ENCODE measurements around the gene CP. TPM values are rescaled to one million over a fixed set of nuclear protein-coding genes. Genes with fewer than 3 reads are reported as not detected.
A peak's percentile ranks its signal among the peaks of the same experiment; 100 is the strongest.

CP gene
- total RNA-seq, 1 donor from 2014 or later: 0.48 TPM

GRCh38 chr3:149186219-149186618 is 35.4 kb downstream of the CP start:
- peaks cover 3% of the 10 kb centered on the region for H3K4me1 Mint-ChIP-seq (ENCODE audit: low read depth, unreplicated experiment)

GRCh38 chr3:149181182-149181581 is 40.4 kb downstream of the CP start:
- TF ChIP-seq CTCF (IDR thresholded peaks at IDR 0.05; ENCODE audit: insufficient read depth, low read depth, low read length): no peak
- TF ChIP-seq EZH2 (IDR thresholded peaks at IDR 0.05; ENCODE audit: insufficient read depth, low read length): no peak
- Mint-ChIP-seq H3K4me3 (ENCODE audit: unreplicated experiment) (no peak overlapping the region), H3K4me1 (ENCODE audit: low read depth, unreplicated experiment) (peaks cover 3% of the 10 kb centered on the region), H3K27ac (ENCODE audit: unreplicated experiment) (no peak overlapping the region), H3K9me3 (ENCODE audit: unreplicated experiment) (peaks cover 3% of the 10 kb centered on the region), H3K36me3 (ENCODE audit: low read depth, unreplicated experiment) (peaks cover 2% of the 10 kb centered on the region), H3K27me3 (ENCODE audit: low read depth, unreplicated experiment) (no peaks in the 10 kb centered on the region)
- no peaks in the 10 kb centered on the region for H3K79me2 ChIP-seq (ENCODE audit: insufficient read depth, low read length)
- no peak overlapping the region for H2AFZ ChIP-seq (ENCODE audit: low read depth, low read length)
- no peaks in the 10 kb centered on the region for H3K36me3 ChIP-seq (ENCODE audit: insufficient read depth, low read length)
- FAIRE-seq (no peak), DNase-seq (ENCODE audit: low read depth) (no peak)
- H4K20me1 ChIP-seq (ENCODE audit: insufficient read depth, low read length): no peaks in the 10 kb centered on the region
- no peak overlapping the region for H3K4me2 ChIP-seq (ENCODE audit: low read length)
- H3K27ac ChIP-seq (ENCODE audit: low read depth, low read length): no peak overlapping the region
- no peak overlapping the region for H3K9ac ChIP-seq (ENCODE audit: low read length)
- no peaks in the 10 kb centered on the region for H3K9me3 ChIP-seq (ENCODE audit: insufficient read depth, low read depth, low read length)
- no peaks in the 10 kb centered on the region for H3K27me3 ChIP-seq (ENCODE audit: insufficient read depth, low read length)
- no peak overlapping the region for H3K4me3 ChIP-seq (ENCODE audit: insufficient read depth, low read depth, low read length)
- peaks cover 22% of the 10 kb centered on the region for H3K4me1 ChIP-seq (ENCODE audit: insufficient read depth, low read length)

More at GRCh38 chr3:149186219-149186618, 35.4 kb downstream of the CP start:
- no peaks in the 10 kb centered on the region for H3K27me3 Mint-ChIP-seq (ENCODE audit: low read depth, unreplicated experiment)
- TF ChIP-seq EZH2 (IDR thresholded peaks at IDR 0.05; ENCODE audit: insufficient read depth, low read length): no peak
- no peak for TF ChIP-seq CTCF (IDR thresholded peaks at IDR 0.05; ENCODE audit: insufficient read depth, low read depth, low read length)
- DNase-seq (ENCODE audit: low read depth) (no peak), FAIRE-seq (no peak)
- H3K36me3 Mint-ChIP-seq (ENCODE audit: low read depth, unreplicated experiment): no peaks in the 10 kb centered on the region
- Histone ChIP-seq H3K4me3 (ENCODE audit: insufficient read depth, low read depth, low read length) (no peak overlapping the region), H3K4me2 (ENCODE audit: low read length) (no peak overlapping the region), H3K27me3 (ENCODE audit: insufficient read depth, low read length) (no peaks in the 10 kb centered on the region), H3K36me3 (ENCODE audit: insufficient read depth, low read length) (no peaks in the 10 kb centered on the region), H3K9me3 (ENCODE audit: insufficient read depth, low read depth, low read length) (no peaks in the 10 kb centered on the region), H2AFZ (ENCODE audit: low read depth, low read length) (no peak overlapping the region), H3K27ac (ENCODE audit: low read depth, low read length) (no peak overlapping the region), H4K20me1 (ENCODE audit: insufficient read depth, low read length) (no peaks in the 10 kb centered on the region), H3K4me1 (ENCODE audit: insufficient read depth, low read length) (no peaks in the 10 kb centered on the region), H3K79me2 (ENCODE audit: insufficient read depth, low read length) (no peaks in the 10 kb centered on the region), H3K9ac (ENCODE audit: low read length) (no peak overlapping the region)
- H3K9me3 Mint-ChIP-seq (ENCODE audit: unreplicated experiment): no peaks in the 10 kb centered on the region
- no peak overlapping the region for H3K4me3 Mint-ChIP-seq (ENCODE audit: unreplicated experiment)
- no peak overlapping the region for H3K27ac Mint-ChIP-seq (ENCODE audit: unreplicated experiment)

GRCh38 chr3:149180057-149180573 is 41.5 kb downstream of the CP start:
- Histone ChIP-seq H4K20me1 (ENCODE audit: insufficient read depth, low read length) (no peaks in the 10 kb centered on the region), H3K9me3 (ENCODE audit: insufficient read depth, low read depth, low read length) (no peaks in the 10 kb centered on the region), H3K4me3 (ENCODE audit: insufficient read depth, low read depth, low read length) (no peak overlapping the region), H3K27ac (ENCODE audit: low read depth, low read length) (peak overlapping the region; percentile 78), H3K4me1 (ENCODE audit: insufficient read depth, low read length) (peaks cover 22% of the 10 kb centered on the region), H3K9ac (ENCODE audit: low read length) (peak overlapping the region; percentile 45), H3K36me3 (ENCODE audit: insufficient read depth, low read length) (no peaks in the 10 kb centered on the region), H3K27me3 (ENCODE audit: insufficient read depth, low read length) (no peaks in the 10 kb centered on the region), H3K4me2 (ENCODE audit: low read length) (peak overlapping the region; percentile 66), H3K79me2 (ENCODE audit: insufficient read depth, low read length) (no peaks in the 10 kb centered on the region), H2AFZ (ENCODE audit: low read depth, low read length) (peak overlapping the region; percentile 21)
- Mint-ChIP-seq H3K27me3 (ENCODE audit: low read depth, unreplicated experiment) (no peaks in the 10 kb centered on the region), H3K36me3 (ENCODE audit: low read depth, unreplicated experiment) (peaks cover 2% of the 10 kb centered on the region), H3K27ac (ENCODE audit: unreplicated experiment) (no peak overlapping the region), H3K4me3 (ENCODE audit: unreplicated experiment) (no peak overlapping the region), H3K4me1 (ENCODE audit: low read depth, unreplicated experiment) (peaks cover 3% of the 10 kb centered on the region), H3K9me3 (ENCODE audit: unreplicated experiment) (peaks cover 3% of the 10 kb centered on the region)
- TF ChIP-seq CTCF (IDR thresholded peaks at IDR 0.05; ENCODE audit: insufficient read depth, low read depth, low read length): no peak
- TF ChIP-seq EZH2 (IDR thresholded peaks at IDR 0.05; ENCODE audit: insufficient read depth, low read length): no peak
- peak; percentile 100 for FAIRE-seq
- DNase-seq (ENCODE audit: low read depth): peak; percentile 99

Data from astrocyte (in vitro differentiated cells and primary cell).